ENCODE measurements around the gene TNNC1. TPM values are rescaled to one million over a fixed set of nuclear protein-coding genes. Genes with fewer than 3 reads are reported as not detected.
A peak's percentile ranks its signal among the peaks of the same experiment; 100 is the strongest.

TNNC1 gene
- total RNA-seq, 1 donor from 2014 or later: 88.9 TPM

- no peak for ATAC-seq
- TF ChIP-seq CTCF (IDR thresholded peaks at IDR 0.05): peak; percentile 37
- intact Hi-C loops (cut with DNase I): no loop called here
- no peaks in the 10 kb centered on the region for H3K27me3 ChIP-seq
- no peaks in the 10 kb centered on the region for H3K9me3 ChIP-seq
- no peak overlapping the region for H3K4me3 ChIP-seq
- peaks cover 15% of the 10 kb centered on the region for H3K4me1 ChIP-seq
- H3K27ac ChIP-seq: no peak overlapping the region
- peak; percentile 68 for DNase-seq
- peaks cover 75% of the 10 kb centered on the region for H3K36me3 ChIP-seq
Measured at GRCh38 chr3:52481819-52482521, 28.1 kb upstream of the TNNC1 start.

DNA sequence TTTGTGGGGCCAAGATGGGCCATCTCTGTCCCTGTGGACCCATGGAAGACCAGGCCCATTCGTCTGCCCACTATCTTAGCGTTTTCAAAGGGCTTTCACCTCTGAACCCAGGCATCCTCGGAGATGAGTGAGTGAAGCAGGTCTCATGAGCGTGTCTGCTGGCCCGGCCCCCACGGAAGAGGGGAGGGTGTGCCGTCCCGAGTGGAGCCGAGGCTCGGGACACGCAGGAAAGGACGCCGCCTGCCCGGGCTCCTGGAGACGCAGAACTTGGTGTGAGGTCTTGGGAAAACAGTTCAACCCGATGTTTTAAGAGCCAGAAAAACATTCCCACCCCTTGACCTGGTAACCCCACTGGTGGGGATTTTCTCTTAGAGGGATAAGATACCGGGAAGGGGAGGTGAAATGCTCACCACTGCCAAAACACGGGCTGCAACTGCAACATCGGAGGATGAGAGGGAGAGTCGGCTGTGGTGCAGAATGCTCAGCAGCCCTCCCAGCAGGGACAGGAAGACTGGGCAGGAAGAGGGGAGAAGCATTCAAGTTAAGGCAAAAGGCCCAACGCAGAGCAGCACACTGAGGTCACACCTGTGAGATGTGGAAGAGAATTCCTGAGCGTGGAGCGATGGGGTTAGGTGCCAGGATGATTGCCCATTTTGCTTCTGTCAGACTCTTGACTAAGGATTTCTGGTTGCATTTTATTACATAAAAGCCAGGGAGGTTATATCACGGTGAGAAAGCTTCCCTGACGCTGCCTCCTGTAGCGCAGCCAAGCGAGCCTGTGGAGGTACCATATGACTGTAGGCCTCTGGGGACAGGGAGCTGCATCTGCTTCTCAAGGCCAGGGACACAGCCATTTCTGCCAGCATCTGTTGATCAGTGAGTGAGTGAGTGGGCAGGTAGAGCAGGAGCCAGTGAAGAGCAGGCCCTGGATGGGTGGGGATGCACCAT, 27.2 kb upstream of the TNNC1 start:
- no peak for ATAC-seq
- Histone ChIP-seq H3K4me1 (peaks cover 15% of the 10 kb centered on the region), H3K9me3 (no peaks in the 10 kb centered on the region), H3K36me3 (peaks cover 75% of the 10 kb centered on the region), H3K27ac (no peak overlapping the region), H3K4me3 (no peak overlapping the region), H3K27me3 (no peaks in the 10 kb centered on the region)
- peak; percentile 52 for DNase-seq
- TF ChIP-seq CTCF (IDR thresholded peaks at IDR 0.05): no peak
- intact Hi-C loops (cut with DNase I): no loop called here

- Histone ChIP-seq H3K4me1 (peaks cover 14% of the 10 kb centered on the region), H3K36me3 (peaks cover 81% of the 10 kb centered on the region), H3K27me3 (no peaks in the 10 kb centered on the region), H3K9me3 (no peaks in the 10 kb centered on the region), H3K27ac (no peak overlapping the region), H3K4me3 (no peak overlapping the region)
- DNase-seq (peak; percentile 58), ATAC-seq (no peak)
- intact Hi-C loops (cut with DNase I): loop anchor here (10.0 kb wide), 1 partner anchor 45 kb away; no protein-coding TSS in a partner anchor
- no peak for TF ChIP-seq CTCF (IDR thresholded peaks at IDR 0.05)
Measured at GRCh38 chr3:52479877-52480575, 26.2 kb upstream of the TNNC1 start.

DNA sequence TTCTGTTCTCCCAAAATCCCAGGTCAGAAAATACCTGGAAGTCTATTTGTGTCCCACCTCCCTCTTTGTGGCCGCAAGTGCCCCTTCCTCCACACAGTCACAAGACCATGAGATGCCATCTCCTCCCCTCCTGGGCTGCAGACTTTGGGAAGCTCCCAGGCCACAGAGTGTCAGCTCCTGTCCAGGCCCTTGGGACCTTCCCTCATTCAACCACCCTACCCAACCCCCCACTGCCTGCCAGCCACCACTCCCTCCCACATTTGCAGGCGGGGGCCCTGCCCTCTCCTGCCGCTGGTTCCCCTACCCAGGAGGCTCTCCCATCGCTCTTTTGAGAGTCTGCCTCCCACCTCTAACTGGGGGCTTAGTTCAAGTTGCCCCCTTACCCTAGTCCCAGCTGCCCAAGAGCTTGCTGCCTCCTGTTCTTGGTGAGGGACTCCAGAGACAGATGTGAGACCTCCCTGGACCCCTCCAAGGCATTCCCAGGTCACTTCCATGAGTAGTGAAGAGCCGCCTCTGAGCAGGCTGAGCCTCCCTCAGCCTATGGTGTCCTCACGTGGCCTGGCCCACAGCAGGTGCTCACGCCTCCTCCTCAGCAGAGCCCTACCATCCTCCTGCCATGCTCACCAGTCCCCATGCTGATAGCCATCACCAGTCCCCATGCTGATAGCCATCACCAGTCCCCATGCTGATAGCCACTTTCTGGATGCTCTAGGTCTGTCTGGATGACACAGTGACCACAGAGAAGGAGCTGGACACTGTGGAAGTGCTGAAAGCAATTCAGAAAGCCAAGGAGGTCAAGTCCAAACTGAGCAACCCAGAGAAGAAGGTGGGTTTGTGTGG, 25.4 kb upstream of the TNNC1 start:
- intact Hi-C loops (cut with DNase I): loop anchor here (10.0 kb wide), 1 partner anchor 46 kb away; no protein-coding TSS in a partner anchor
- peaks cover 8% of the 10 kb centered on the region for H3K4me1 ChIP-seq
- H3K27ac ChIP-seq: no peak overlapping the region
- DNase-seq: no peak
- peaks cover 87% of the 10 kb centered on the region for H3K36me3 ChIP-seq
- no peak for TF ChIP-seq CTCF (IDR thresholded peaks at IDR 0.05)
- ATAC-seq: no peak
- no peaks in the 10 kb centered on the region for H3K9me3 ChIP-seq
- no peaks in the 10 kb centered on the region for H3K27me3 ChIP-seq
- H3K4me3 ChIP-seq: no peak overlapping the region

DNA sequence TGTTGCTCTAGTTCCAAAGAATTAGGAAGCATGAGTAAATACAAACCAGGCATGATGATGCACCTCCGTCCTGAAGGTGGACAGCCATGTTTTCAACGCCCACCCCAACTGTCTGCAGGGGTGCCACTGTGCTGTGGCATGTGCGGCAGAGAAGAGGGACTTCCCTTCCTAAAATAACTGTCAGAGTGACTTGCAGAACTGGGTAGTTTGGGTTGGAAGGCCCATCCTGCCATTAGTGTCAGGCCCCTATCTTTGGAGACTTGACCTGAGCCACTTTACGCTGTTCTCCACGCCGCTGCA, 23.9 kb upstream of the TNNC1 start:
- no peaks in the 10 kb centered on the region for H3K4me1 ChIP-seq
- H3K36me3 ChIP-seq: peaks cover 97% of the 10 kb centered on the region
- no peak overlapping the region for H3K27ac ChIP-seq
- H3K27me3 ChIP-seq: no peaks in the 10 kb centered on the region
- no peaks in the 10 kb centered on the region for H3K9me3 ChIP-seq
- ATAC-seq (no peak), DNase-seq (no peak)
- TF ChIP-seq CTCF (IDR thresholded peaks at IDR 0.05): no peak
- intact Hi-C loops (cut with DNase I): loop anchor here (10.0 kb wide), 1 partner anchor 47 kb away; no protein-coding TSS in a partner anchor
- H3K4me3 ChIP-seq: no peak overlapping the region

All from upper lobe of right lung (tissue), 1 donor.